B cell (primary cell): ENCODE results near the gene ADARB2.

Experiments used
- EZH2 ChIP-seq: IDR thresholded peaks from 2 replicates; pipeline ENCODE4 v1.6.1; 2012; ENCODE audit warnings: borderline replicate concordance, low read depth, mild to moderate bottlenecking, moderate library complexity, low read length; ENCODE audit not compliant: insufficient read depth, poor library complexity, severe bottlenecking
- TF ChIP-seq, protein P1 (sequence below): fragments of 200-600 bp; IDR thresholded peaks from one replicate; pipeline ENCODE4 v1.8.0; 2022; ENCODE audit warnings: antibody characterized with exemption, mild to moderate bottlenecking

DNA sequence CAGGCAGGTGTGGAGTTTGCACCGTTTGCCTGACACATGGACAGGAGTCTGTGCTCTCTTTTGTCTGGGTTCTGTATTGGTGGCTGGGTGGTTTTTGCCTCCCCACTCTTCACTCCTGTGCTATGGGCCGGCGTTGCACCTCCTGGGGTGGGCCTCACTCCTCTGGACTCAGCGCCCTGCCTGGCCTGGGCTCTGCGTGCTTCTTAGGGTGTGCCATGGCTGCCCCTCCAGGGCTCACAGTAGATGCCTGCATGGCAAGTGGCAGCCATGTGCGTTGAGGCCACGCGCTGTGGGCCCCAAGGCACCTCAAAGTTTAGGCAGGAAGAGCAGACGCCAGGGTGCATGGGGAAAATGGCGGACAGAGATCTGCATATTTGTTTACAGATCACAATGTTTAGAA, 319.8 kb downstream of the ADARB2 start:
- TF ChIP-seq, protein P1, sequence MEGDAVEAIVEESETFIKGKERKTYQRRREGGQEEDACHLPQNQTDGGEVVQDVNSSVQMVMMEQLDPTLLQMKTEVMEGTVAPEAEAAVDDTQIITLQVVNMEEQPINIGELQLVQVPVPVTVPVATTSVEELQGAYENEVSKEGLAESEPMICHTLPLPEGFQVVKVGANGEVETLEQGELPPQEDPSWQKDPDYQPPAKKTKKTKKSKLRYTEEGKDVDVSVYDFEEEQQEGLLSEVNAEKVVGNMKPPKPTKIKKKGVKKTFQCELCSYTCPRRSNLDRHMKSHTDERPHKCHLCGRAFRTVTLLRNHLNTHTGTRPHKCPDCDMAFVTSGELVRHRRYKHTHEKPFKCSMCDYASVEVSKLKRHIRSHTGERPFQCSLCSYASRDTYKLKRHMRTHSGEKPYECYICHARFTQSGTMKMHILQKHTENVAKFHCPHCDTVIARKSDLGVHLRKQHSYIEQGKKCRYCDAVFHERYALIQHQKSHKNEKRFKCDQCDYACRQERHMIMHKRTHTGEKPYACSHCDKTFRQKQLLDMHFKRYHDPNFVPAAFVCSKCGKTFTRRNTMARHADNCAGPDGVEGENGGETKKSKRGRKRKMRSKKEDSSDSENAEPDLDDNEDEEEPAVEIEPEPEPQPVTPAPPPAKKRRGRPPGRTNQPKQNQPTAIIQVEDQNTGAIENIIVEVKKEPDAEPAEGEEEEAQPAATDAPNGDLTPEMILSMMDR: no peak
- TF ChIP-seq EZH2: no peak
